Stomach smooth muscle (tissue), 2 donors: ENCODE measurements around the gene TFR2.

Experiments
- H3K27ac ChIP-seq: one replicate; pipeline ENCODE4 v1.7.0; 2013; ENCODE audit warnings: mild to moderate bottlenecking, low read length, inconsistent platforms
- H3K27me3 ChIP-seq, 2 donors: one replicate each; pipeline ENCODE4 v1.7.0; 2013; ENCODE audit warnings: low read length in 2 of 2; ENCODE audit not compliant: insufficient read depth in 2 of 2, control insufficient read depth in 1 of 2
- H3K36me3 ChIP-seq, 2 donors: one replicate each; pipeline ENCODE4 v1.7.0; 2013; ENCODE audit warnings: low read length in 2 of 2; ENCODE audit not compliant: control insufficient read depth in 2 of 2, insufficient read depth in 2 of 2
- H3K4me1 ChIP-seq: one replicate; pipeline ENCODE4 v1.7.0; 2013; ENCODE audit warnings: low read length; ENCODE audit not compliant: control insufficient read depth, insufficient read depth
- H3K4me3 ChIP-seq, 2 donors: one replicate each; pipeline ENCODE4 v1.7.0; 2013; ENCODE audit warnings: low read length in 2 of 2
- H3K9ac ChIP-seq, 2 donors: one replicate each; pipeline ENCODE4 v1.7.0; 2013; ENCODE audit warnings: low read length in 2 of 2, mild to moderate bottlenecking in 1 of 2
- H3K9me3 ChIP-seq, 2 donors: one replicate each; pipeline ENCODE4 v1.7.0; 2013; ENCODE audit warnings: low read length in 2 of 2; ENCODE audit not compliant: control insufficient read depth in 2 of 2
- donor health status: healthy.
- donor health status: Pancreatic carcinoma.

TFR2 gene

DNA sequence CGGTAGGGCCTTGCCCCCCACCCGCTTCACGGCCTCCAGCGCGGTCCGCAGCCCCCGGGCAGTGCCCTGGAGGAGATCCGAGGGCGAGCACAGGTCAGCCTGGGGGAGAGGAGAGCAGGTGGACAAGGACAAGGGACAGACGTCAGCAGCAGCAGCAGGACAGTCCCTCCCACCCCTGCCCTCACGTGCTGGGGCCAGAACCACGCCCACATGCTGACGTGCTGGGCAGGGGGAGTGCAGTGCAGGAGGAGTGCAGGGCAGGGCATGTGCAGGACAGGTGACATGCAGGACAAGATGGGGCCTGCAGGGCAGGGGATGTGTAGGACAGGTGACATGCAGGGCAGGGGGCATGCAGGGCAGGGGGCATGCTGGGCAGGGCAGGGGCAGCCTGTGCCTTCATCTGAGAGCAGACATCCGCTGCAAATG, 66.1 kb downstream of the TFR2 start:
- Histone ChIP-seq H3K9ac (no peak overlapping the region), H3K4me1 (peaks cover 2% of the 10 kb centered on the region), H3K4me3 (no peak overlapping the region), H3K27me3 (no peaks in the 10 kb centered on the region), H3K9me3 (no peaks in the 10 kb centered on the region), H3K36me3 (peaks cover 18 to 38% of the 10 kb centered on the region in 2 donors), H3K27ac (no peak overlapping the region)

DNA sequence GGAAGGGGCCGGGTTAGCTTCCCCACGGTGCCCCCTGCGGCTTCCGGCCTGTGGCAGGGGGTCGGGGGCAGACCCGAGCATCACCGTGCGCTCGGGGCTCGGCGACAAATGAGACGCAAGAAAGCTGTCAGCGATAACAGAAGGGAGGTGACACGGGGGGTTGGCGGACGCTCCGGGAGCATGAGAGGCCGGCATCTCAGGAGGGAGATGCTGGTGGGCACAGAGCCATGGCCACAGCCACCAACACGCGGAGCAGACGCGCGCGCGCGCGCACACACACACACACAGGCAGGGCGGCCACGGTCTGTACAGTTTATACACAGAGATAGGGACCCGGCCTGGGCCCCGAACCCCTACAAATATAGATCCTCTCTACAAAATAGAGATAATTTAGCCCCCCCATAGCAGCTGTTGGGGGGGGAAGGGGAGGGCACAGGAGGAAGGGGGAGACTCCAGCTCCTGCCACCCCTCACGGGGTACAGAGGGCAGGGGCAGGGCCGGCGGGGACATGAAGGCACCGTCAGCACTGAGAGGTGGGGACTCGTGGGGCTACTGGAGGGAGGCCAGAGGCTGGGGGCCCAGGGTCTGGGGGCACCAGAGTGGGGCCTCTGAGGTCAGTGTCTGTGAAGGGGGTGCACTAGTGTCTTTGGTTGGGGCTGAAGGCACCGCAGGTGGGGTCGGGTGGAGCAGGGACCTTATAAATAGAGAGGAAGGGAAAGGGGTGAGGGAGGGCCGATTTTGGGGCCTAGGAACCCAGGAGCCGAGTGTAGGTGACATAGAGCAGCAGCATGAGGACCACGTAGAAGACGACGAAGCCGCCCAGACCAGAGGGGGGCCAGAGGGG, 66.8 kb downstream of the TFR2 start:
- Histone ChIP-seq H3K36me3 (peaks cover 12 to 31% of the 10 kb centered on the region in 2 donors), H3K4me3 (no peak overlapping the region), H3K9ac (no peak overlapping the region), H3K9me3 (no peaks in the 10 kb centered on the region), H3K27me3 (no peaks in the 10 kb centered on the region), H3K4me1 (peaks cover 8% of the 10 kb centered on the region), H3K27ac (no peak overlapping the region)

DNA sequence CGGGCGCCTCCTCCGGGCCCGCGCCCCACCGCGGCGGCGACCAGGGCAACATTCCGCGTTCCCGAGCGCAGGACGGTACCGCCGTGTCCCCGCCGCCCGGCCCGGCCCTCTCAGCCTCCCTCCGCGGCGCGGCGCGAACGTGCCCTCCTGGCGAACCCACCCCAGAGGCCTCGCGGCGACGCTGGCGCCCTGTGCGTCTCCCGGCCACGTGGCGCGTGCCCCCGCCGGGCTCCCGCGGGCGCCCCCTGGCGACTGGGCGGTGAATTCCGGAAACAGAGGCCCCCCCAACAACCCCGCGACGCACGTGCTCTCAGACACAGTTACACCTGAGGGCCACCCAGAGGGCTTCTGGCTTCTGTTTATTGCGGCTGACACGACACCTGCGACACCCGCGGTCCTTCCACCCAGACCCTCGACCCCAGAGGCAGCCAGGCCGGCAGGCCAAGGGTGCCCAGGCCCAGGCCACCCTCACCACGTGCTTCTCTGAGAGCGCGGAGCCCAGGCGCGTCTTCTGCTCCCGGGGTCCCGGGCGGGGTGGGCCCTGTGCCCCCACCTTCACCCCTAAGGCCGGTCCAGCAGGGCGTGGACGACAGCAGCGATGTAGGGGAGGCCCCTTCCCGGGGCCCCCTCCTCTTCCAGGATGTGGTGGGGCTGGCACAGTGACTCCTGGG, 67.5 kb downstream of the TFR2 start, which contains the start of gene SAP25:
SAP25 (minus strand) TSS at position 210 of the 671 bp plus-strand sequence; CDS start at position 52, 158 bp downstream.
- peaks cover 12 to 26% of the 10 kb centered on the region in 2 donors for H3K36me3 ChIP-seq

GRCh38 chr7:100572949-100573675, 68.2 kb downstream of the TFR2 start:
- Histone ChIP-seq H3K27me3 (no peaks in the 10 kb centered on the region), H3K36me3 (peaks cover 12 to 19% of the 10 kb centered on the region in 2 donors), H3K9me3 (no peaks in the 10 kb centered on the region)

More for the DNA sequence above, 67.5 kb downstream of the TFR2 start, which contains the start of gene SAP25:
- Histone ChIP-seq H3K27ac (no peak within 1 kb of the TSS), H3K9me3 (no peaks in the 10 kb centered on the region), H3K4me1 (peaks cover 11% of the 10 kb centered on the region), H3K27me3 (no peaks in the 10 kb centered on the region), H3K4me3 (no peak within 1 kb of the TSS), H3K9ac (no peak within 1 kb of the TSS)

GRCh38 chr7:100572281-100572948, 68.9 kb downstream of the TFR2 start:
- Histone ChIP-seq H3K4me1 (peaks cover 11% of the 10 kb centered on the region), H3K9ac (no peak overlapping the region), H3K4me3 (no peak overlapping the region), H3K27me3 (no peaks in the 10 kb centered on the region), H3K9me3 (no peaks in the 10 kb centered on the region), H3K27ac (no peak overlapping the region), H3K36me3 (peaks cover 12 to 13% of the 10 kb centered on the region in 2 donors)

More at GRCh38 chr7:100572949-100573675, 68.2 kb downstream of the TFR2 start:
- peaks cover 11% of the 10 kb centered on the region for H3K4me1 ChIP-seq
- H3K4me3 ChIP-seq, result no peak overlapping the region
- no peak overlapping the region for H3K9ac ChIP-seq
- H3K27ac ChIP-seq, result no peak overlapping the region

DNA sequence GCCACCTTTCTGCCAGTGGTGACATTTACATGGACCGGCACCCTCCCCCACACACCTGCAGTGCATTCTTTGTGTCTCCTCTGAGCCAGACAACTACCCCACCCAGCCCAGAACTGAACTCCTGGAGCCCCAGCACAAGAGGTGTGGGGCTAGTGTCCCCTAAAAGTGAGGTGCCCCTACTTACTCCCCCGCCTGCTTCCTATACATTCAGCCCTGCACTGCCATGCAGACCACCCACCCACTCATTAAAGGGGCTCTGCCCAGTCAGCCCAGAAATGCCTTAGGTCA, 69.6 kb downstream of the TFR2 start:
- H3K36me3 ChIP-seq, result peaks cover 9 to 11% of the 10 kb centered on the region in 2 donors
- H3K9me3 ChIP-seq, result no peaks in the 10 kb centered on the region
- H3K9ac ChIP-seq, result no peak overlapping the region

GRCh38 chr7:100570954-100571828, 70.2 kb downstream of the TFR2 start:
- Histone ChIP-seq H3K27ac (no peak overlapping the region), H3K9ac (no peak overlapping the region), H3K27me3 (no peaks in the 10 kb centered on the region), H3K4me1 (peaks cover 11% of the 10 kb centered on the region), H3K4me3 (no peak overlapping the region), H3K36me3 (peaks cover 5 to 7% of the 10 kb centered on the region in 2 donors), H3K9me3 (no peaks in the 10 kb centered on the region)

More for the DNA sequence above, 69.6 kb downstream of the TFR2 start:
- H3K27me3 ChIP-seq, result no peaks in the 10 kb centered on the region
- peaks cover 11% of the 10 kb centered on the region for H3K4me1 ChIP-seq
- no peak overlapping the region for H3K27ac ChIP-seq
- H3K4me3 ChIP-seq, result no peak overlapping the region
